ENCODE results near the gene EMP3.

- TF ChIP-seq POLR2AphosphoS5 (IDR thresholded peaks at IDR 0.05; ENCODE audit: low read depth, low read length) (peak; percentile 82; the same call in 1 of the 2 replicates), POLR2A (IDR thresholded peaks at IDR 0.05; ENCODE audit: low read depth, low read length) (peak; percentile 90)
Measured at GRCh38 chr19:48321622-48322591, 3.4 kb upstream of the EMP3 start.
